B cell (primary cell): ENCODE data around the gene PLCZ1.

Experiments
- EZH2 ChIP-seq: IDR thresholded peaks from 2 replicates; pipeline ENCODE4 v1.6.1; 2012; ENCODE audit warnings: borderline replicate concordance, low read depth, mild to moderate bottlenecking, moderate library complexity, low read length; ENCODE audit not compliant: insufficient read depth, poor library complexity, severe bottlenecking
- TF ChIP-seq, protein P1 (sequence below): fragments of 200-600 bp; IDR thresholded peaks from one replicate; pipeline ENCODE4 v1.8.0; 2022; ENCODE audit warnings: antibody characterized with exemption, mild to moderate bottlenecking

DNA sequence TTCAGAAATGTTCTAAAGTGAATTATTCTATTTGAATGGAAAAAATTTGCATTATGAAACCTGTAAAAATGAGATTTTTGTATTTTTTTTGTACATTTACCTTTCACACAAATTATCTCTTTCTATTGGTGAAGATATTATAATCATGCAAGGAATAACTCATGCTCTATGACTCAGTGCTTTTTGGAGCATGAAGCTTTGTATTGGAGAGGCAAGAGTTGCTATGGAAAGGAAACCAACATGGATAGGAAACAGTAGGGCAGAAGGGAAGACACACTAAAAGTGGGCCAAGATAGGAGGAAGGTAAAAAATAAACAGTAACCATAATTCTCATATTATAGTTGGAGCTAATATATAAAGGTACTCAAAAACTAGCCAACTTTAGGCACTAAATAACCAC lies 79.0 kb downstream of the PLCZ1 start:
- TF ChIP-seq, protein P1, sequence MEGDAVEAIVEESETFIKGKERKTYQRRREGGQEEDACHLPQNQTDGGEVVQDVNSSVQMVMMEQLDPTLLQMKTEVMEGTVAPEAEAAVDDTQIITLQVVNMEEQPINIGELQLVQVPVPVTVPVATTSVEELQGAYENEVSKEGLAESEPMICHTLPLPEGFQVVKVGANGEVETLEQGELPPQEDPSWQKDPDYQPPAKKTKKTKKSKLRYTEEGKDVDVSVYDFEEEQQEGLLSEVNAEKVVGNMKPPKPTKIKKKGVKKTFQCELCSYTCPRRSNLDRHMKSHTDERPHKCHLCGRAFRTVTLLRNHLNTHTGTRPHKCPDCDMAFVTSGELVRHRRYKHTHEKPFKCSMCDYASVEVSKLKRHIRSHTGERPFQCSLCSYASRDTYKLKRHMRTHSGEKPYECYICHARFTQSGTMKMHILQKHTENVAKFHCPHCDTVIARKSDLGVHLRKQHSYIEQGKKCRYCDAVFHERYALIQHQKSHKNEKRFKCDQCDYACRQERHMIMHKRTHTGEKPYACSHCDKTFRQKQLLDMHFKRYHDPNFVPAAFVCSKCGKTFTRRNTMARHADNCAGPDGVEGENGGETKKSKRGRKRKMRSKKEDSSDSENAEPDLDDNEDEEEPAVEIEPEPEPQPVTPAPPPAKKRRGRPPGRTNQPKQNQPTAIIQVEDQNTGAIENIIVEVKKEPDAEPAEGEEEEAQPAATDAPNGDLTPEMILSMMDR = no peak
- TF ChIP-seq EZH2 = no peak
